Ovary (tissue), 3 donors: Measurements from ENCODE around the gene SETDB2.

Experiments used
- CTCF ChIP-seq, 3 donors: fragments of 450-650 bp in 2 of 3; fragments of 200-600 bp in 1 of 3; IDR thresholded peaks; one replicate each; pipeline versions ENCODE4 v1.5.1 to v1.8.0; 2016 to 2022; ENCODE audit warnings: antibody characterized with exemption in 3 of 3, mild to moderate bottlenecking in 1 of 3
- EP300 ChIP-seq: sonication (generic); formaldehyde crosslinking; IDR thresholded peaks from one replicate; pipeline ENCODE4 v1.6.1; 2017; ENCODE audit warnings: antibody characterized with exemption
- POLR2A ChIP-seq: fragments of 450-650 bp; IDR thresholded peaks from one replicate; pipeline ENCODE4 v1.6.1; 2017; ENCODE audit warnings: antibody characterized with exemption, mild to moderate bottlenecking, moderate library complexity
- donor health status: DM: no; HTN: no; CAD: no.

- TF ChIP-seq CTCF (IDR thresholded peaks at IDR 0.05) (no peak), POLR2A (no peak), EP300 (no peak)
These were observed 39.4 kb upstream of the SETDB2 start for GRCh38 chr13:49404703-49405020.
